ENCODE measurements around the gene ECPAS. TPM values are rescaled to one million over a fixed set of nuclear protein-coding genes. Genes with fewer than 3 reads are reported as not detected.

Gene ECPAS
- total RNA-seq, 1 experiment from 2014 or later = 122 TPM

DNA sequence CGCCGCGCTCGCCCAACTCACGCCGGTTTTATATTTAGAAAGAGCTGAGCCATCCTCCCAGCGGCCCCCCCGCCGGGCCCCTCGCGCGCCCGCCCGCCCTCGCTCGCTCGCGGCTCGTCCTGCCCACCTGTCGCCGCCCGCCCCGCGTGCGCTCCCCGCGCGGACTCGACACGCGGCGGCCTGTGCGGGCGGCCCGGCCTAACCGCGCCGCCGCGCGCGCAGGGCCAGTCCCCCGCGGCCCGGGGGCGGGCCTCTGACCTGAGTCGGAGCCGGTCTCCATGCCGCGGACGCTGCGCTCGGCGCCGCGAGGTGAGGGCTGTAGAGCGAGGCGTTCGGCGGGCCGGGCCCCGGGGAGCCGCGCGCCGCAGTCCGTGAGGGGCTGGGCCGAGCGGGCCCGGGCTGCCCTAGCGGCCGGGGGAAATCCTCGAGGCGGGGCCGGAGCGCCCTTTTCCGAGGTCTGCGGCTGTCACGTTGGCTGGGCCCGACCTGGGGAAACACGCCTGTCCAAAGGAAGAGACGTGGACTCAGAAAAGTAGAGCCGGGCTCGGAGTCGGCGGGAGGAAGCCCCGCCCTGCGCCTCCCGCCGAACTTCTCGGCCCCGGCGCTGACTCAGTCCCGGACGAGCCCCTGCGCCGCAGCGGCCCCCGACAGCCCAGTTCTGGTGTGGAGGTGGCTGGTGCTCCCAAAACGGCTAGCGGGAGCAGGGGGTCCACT is at the start of gene ECPAS (continued):
- TF ChIP-seq, protein P1, sequence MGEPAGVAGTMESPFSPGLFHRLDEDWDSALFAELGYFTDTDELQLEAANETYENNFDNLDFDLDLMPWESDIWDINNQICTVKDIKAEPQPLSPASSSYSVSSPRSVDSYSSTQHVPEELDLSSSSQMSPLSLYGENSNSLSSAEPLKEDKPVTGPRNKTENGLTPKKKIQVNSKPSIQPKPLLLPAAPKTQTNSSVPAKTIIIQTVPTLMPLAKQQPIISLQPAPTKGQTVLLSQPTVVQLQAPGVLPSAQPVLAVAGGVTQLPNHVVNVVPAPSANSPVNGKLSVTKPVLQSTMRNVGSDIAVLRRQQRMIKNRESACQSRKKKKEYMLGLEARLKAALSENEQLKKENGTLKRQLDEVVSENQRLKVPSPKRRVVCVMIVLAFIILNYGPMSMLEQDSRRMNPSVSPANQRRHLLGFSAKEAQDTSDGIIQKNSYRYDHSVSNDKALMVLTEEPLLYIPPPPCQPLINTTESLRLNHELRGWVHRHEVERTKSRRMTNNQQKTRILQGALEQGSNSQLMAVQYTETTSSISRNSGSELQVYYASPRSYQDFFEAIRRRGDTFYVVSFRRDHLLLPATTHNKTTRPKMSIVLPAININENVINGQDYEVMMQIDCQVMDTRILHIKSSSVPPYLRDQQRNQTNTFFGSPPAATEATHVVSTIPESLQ (CRISPR knock-in tag; IDR thresholded peaks at IDR 0.05) = no peak
- TF ChIP-seq SOX15 (CRISPR knock-in tag; IDR thresholded peaks at IDR 0.05) (no peak), GRHL2 (CRISPR knock-in tag; IDR thresholded peaks at IDR 0.05; ENCODE audit: insufficient replicate concordance, severe bottlenecking) (no peak)

DNA sequence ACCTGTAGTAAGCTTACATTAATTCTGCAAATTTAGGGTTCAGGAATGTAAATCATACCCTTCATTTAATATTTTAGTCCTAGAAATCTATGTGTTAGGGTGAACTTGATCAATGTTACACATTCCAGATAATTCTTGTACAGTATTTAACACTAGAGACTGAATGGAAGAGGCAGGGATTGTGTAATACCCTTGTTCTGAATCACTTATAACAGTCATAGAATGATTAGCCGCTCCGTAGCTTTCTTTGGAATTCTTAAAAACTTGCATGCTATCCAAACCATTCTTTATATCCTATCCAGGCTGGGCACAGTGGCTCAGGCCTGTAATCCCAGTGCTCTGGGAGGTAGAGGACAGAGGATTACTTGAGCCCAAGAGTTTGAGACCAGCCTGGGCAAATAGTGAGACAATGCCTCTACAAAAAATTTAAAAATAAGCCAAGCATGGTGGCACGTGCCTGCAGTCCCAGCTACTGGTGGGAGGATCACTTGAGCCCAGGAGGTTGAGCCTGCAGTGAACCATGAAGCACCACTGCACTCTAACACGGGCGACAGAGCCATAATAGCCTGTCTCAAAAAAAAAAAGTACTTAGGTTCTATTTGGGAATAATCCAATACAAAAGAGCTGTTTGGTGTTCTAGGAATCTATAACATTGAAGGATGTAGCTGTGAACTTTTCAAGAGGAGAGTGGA is 49.1 kb upstream of the ECPAS start:
- no peak for DNase-seq (ENCODE audit: low spot score)
- Mint-ChIP-seq H3K36me3 (peaks cover 65% of the 10 kb centered on the region), H3K4me1 (peaks cover 41% of the 10 kb centered on the region), H3K9me3 (peaks cover 26% of the 10 kb centered on the region), H3K27ac (peak overlapping the region; percentile 34; the same call in 1 of the 2 replicates), H3K27me3 (ENCODE audit: low read depth) (no peaks in the 10 kb centered on the region), H3K4me3 (no peak overlapping the region)
- CTCF ChIA-PET = no interaction called here
- POLR2A ChIA-PET = interaction anchor here (0.6 kb wide), 2 partner anchors 33 to 51 kb away, joined by 3 to 5 read pairs; no protein-coding TSS in a partner anchor
- TF ChIP-seq ETV6 (CRISPR knock-in tag; IDR thresholded peaks at IDR 0.05) = no peak
- no peak for ATAC-seq

DNA sequence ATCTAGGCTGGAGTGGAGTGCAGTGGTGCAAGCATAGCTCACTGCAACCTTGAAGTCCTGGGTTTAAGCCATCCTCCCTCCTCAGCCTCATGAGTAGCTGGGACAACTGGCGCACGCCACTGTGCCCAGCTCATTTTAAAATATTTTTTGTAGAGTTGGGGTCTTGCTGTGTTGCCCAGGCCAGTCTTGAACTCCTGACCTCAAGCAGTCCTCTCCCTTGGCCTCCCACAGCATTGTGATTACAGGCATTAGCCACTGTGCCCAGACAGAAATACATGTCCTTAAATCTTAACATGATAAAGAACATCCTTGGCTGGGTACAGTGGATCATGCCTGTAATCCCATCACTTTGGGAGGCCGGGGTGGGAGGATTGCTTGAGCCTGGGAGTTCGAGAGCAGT is 47.5 kb upstream of the ECPAS start:
- CTCF ChIA-PET = no interaction called here
- Mint-ChIP-seq H3K36me3 (peaks cover 59% of the 10 kb centered on the region), H3K27ac (no peak overlapping the region; the same call in 1 of the 2 replicates), H3K4me1 (peaks cover 55% of the 10 kb centered on the region), H3K9me3 (peaks cover 15% of the 10 kb centered on the region), H3K27me3 (ENCODE audit: low read depth) (no peaks in the 10 kb centered on the region), H3K4me3 (no peak overlapping the region)
- POLR2A ChIA-PET = no interaction called here
- no peak for DNase-seq (ENCODE audit: low spot score)
- no peak for ATAC-seq
- TF ChIP-seq ZNF416 (CRISPR knock-in tag; IDR thresholded peaks at IDR 0.05) = no peak
- TF ChIP-seq ZNF121 (CRISPR knock-in tag; IDR thresholded peaks at IDR 0.05) = peak; percentile 97
- TF ChIP-seq, protein P2, sequence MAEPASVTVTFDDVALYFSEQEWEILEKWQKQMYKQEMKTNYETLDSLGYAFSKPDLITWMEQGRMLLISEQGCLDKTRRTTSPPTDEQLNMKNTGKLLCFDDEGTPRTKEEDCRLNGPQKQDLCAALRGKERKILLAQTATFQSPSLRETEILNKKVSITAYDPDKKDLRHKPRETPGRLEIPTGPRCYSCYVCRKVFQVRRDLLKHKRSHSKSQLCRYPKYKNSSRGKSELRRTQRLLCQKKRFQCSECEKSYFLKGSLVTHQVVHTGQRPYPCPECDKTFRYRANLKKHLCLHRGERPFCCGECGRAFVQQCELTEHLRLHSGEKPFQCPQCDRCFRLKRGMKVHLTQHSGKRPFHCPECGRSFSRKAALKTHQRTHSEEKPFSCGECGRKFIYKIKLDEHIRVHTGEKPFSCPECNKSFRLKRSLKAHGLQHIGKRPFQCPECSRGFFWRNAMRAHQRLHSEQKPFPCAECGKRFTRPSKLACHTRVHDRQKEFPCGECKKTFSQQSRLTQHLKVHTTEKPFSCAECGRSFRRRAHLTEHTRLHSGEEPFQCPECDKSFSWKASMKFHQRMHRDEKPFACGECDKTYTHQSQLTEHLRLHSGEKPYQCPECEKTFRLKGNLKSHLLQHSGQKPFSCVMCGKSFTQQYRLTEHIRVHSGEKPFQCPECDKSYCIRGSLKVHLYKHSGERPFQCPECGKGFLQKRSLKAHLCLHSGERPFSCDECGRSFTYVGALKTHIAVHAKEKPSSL (CRISPR knock-in tag; conservative IDR thresholded peaks at IDR 0.05) = no peak

DNA sequence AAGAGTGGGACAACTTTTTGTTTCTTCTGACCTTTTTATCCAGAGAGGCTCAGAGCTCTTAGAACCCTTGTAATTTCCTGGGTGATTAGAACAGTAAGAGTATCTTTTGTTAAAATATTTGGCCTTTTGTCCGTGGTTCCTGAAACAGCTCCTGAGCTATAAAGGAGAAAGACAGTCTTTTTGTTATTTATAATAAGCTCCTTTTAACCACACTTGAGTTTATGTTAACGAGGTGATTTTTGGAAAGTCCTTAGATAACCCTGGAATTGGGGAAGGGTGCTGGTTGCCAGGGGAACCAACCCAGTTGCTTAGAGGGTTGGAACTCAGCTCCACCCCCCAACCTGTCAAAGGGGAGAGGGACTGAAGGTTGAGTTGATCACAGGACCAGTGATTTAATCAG is 45.6 kb upstream of the ECPAS start:
- CTCF ChIA-PET = no interaction called here
- DNase-seq (ENCODE audit: low spot score) = peak; percentile 72
- ATAC-seq = peak; percentile 85
- POLR2A ChIA-PET = interaction anchor here (1.3 kb wide), 1 partner anchor 47 kb away, joined by 7 read pairs; no protein-coding TSS in a partner anchor
- TF ChIP-seq FOXJ3 (CRISPR knock-in tag; IDR thresholded peaks at IDR 0.05; ENCODE audit: borderline replicate concordance) = no peak
- no peak for TF ChIP-seq SMAD4 (CRISPR knock-in tag; IDR thresholded peaks at IDR 0.05)
- TF ChIP-seq, protein P2 (CRISPR knock-in tag; conservative IDR thresholded peaks at IDR 0.05) = 0 out of 2 replicates have a peak, but pooled peaks have one; percentile 39
- no peak for TF ChIP-seq TEAD1 (CRISPR knock-in tag; IDR thresholded peaks at IDR 0.05)
- TF ChIP-seq FOXP1 (CRISPR knock-in tag; IDR thresholded peaks at IDR 0.05; ENCODE audit: borderline replicate concordance) = no peak
- TF ChIP-seq, protein P3, sequence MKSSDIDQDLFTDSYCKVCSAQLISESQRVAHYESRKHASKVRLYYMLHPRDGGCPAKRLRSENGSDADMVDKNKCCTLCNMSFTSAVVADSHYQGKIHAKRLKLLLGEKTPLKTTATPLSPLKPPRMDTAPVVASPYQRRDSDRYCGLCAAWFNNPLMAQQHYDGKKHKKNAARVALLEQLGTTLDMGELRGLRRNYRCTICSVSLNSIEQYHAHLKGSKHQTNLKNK (CRISPR knock-in tag; IDR thresholded peaks at IDR 0.05) = peak; percentile 89; the same call in 1 of the 2 replicates
- no peak for TF ChIP-seq PRRX2 (CRISPR knock-in tag; IDR thresholded peaks at IDR 0.05)
- Mint-ChIP-seq H3K4me3 (peak overlapping the region; percentile 44), H3K27ac (peak overlapping the region; percentile 91), H3K36me3 (peaks cover 47% of the 10 kb centered on the region), H3K9me3 (peaks cover 8% of the 10 kb centered on the region), H3K27me3 (ENCODE audit: low read depth) (no peaks in the 10 kb centered on the region), H3K4me1 (peaks cover 69% of the 10 kb centered on the region)

Measured in WTC11 (cell line).